ENCODE measurements around the gene CPXM1.

Gene CPXM1

GRCh38 chr20:2755451-2756055, 44.9 kb downstream of the CPXM1 start:
- TF ChIP-seq CTCF (IDR thresholded peaks at IDR 0.05; ENCODE audit: insufficient read depth, low read length, missing control alignments) = no peak
- H3K4me3 ChIP-seq (ENCODE audit: low read depth, low read length) = no peak overlapping the region
- CTCF ChIA-PET = interaction anchor here (0.8 to 13.6 kb wide), 21 partner anchors 8 to 256 kb away, joined by 3 to 337 read pairs (median 4); partner anchors contain the start of gene PTPRA
- DNase-seq (ENCODE audit: low read depth, low spot score) = no peak
- POLR2A ChIA-PET = no interaction called here

- no peak overlapping the region for H3K4me3 ChIP-seq (ENCODE audit: low read depth, low read length)
- ChIA-PET POLR2A (no interaction called here), CTCF (interaction anchor here (1.3 to 13.6 kb wide), 12 partner anchors 9 to 246 kb away, joined by 3 to 337 read pairs (median 16); partner anchors contain the start of gene EBF4)
- TF ChIP-seq CTCF (IDR thresholded peaks at IDR 0.05; ENCODE audit: insufficient read depth, low read length, missing control alignments) = no peak
- no peak for DNase-seq (ENCODE audit: low read depth, low spot score)
Measured at GRCh38 chr20:2754424-2754823, 46.0 kb downstream of the CPXM1 start.

- POLR2A ChIA-PET = no interaction called here
- CTCF ChIA-PET = interaction anchor here (0.5 to 13.6 kb wide), 32 partner anchors 7 to 333 kb away, joined by 3 to 337 read pairs (median 4); partner anchors contain the start of genes EBF4, PCED1A and VPS16
- no peak for TF ChIP-seq CTCF (IDR thresholded peaks at IDR 0.05; ENCODE audit: insufficient read depth, low read length, missing control alignments)
- DNase-seq (ENCODE audit: low read depth, low spot score) = no peak
- H3K4me3 ChIP-seq (ENCODE audit: low read depth, low read length) = no peak overlapping the region
Measured at GRCh38 chr20:2753461-2754040, 46.9 kb downstream of the CPXM1 start.

- no peak for DNase-seq (ENCODE audit: low read depth, low spot score)
- TF ChIP-seq CTCF (IDR thresholded peaks at IDR 0.05; ENCODE audit: insufficient read depth, low read length, missing control alignments) = peak; percentile 91
- POLR2A ChIA-PET = interaction anchor here (0.6 kb wide), 1 partner anchor 90 kb away, joined by 3 read pairs; no protein-coding TSS in a partner anchor
- CTCF ChIA-PET = interaction anchor here (0.5 to 13.6 kb wide), 34 partner anchors 8 to 333 kb away, joined by 3 to 337 read pairs (median 4); partner anchors contain the start of genes EBF4, PCED1A and VPS16
- peak overlapping the region; percentile 54 for H3K4me3 ChIP-seq (ENCODE audit: low read depth, low read length)
Measured at GRCh38 chr20:2752567-2753460, 47.6 kb downstream of the CPXM1 start.

- ChIA-PET CTCF (interaction anchor here (1.1 to 13.6 kb wide), 24 partner anchors 9 to 260 kb away, joined by 3 to 337 read pairs (median 6); partner anchors contain the start of genes EBF4, PCED1A and VPS16), POLR2A (interaction anchor here (0.6 kb wide), 1 partner anchor 89 kb away, joined by 3 read pairs; no protein-coding TSS in a partner anchor)
- peak overlapping the region; percentile 54 for H3K4me3 ChIP-seq (ENCODE audit: low read depth, low read length)
- peak; percentile 20 for TF ChIP-seq CTCF (IDR thresholded peaks at IDR 0.05; ENCODE audit: insufficient read depth, low read length, missing control alignments)
- DNase-seq (ENCODE audit: low read depth, low spot score) = no peak
Measured at GRCh38 chr20:2751878-2752566, 48.4 kb downstream of the CPXM1 start.
